K562 (cell line): ENCODE results near the gene RNF112. TPM values are rescaled to one million over a fixed set of nuclear protein-coding genes. Genes with fewer than 3 reads are reported as not detected.

Source experiments
- CBX8 ChIP-seq: fragments of 200-600 bp; sonication (generic); IDR thresholded peaks from 2 replicates; pipeline ENCODE4 v1.6.1; 2012; ENCODE audit warnings: borderline replicate concordance, mixed run types, low read depth, mild to moderate bottlenecking, moderate library complexity, mixed read lengths, low read length, control low read depth, inconsistent platforms; ENCODE audit not compliant: poor library complexity, severe bottlenecking; ENCODE audit errors: extremely low read depth
- FOXJ2 ChIP-seq: fragments of 200-800 bp; sonication (Bioruptor generic); IDR thresholded peaks from 2 replicates; pipeline ENCODE4 v1.6.1; 2016; ENCODE audit warnings: missing genetic modification characterization, missing compliant biosample characterization
- FOXP1 ChIP-seq: sonication (generic); formaldehyde crosslinking; IDR thresholded peaks from 2 replicates; pipeline ENCODE4 v1.8.0; 2022; ENCODE audit warnings: mild to moderate bottlenecking, missing genetic modification reagents
- PHB ChIP-seq: fragments of 250-450 bp; sonication (Bioruptor Pico); IDR thresholded peaks from 2 replicates; pipeline ENCODE4 v1.5.0; 2021
- RBM14 ChIP-seq: fragments of 200-400 bp; formaldehyde crosslinking; IDR thresholded peaks from 2 replicates; pipeline ENCODE4 v1.6.1; 2018; ENCODE audit warnings: low read depth, mild to moderate bottlenecking, low read length, moderate library complexity, borderline replicate concordance; ENCODE audit not compliant: insufficient read depth
- RBM17 ChIP-seq: fragments of 200-400 bp; formaldehyde crosslinking; IDR thresholded peaks from 2 replicates; pipeline ENCODE4 v1.6.1; 2017; ENCODE audit warnings: low read depth, mild to moderate bottlenecking, low read length, borderline replicate concordance
- SIRT6 ChIP-seq: IDR thresholded peaks from one replicate; pipeline ENCODE4 v1.6.1; 2012; ENCODE audit warnings: low read depth, mild to moderate bottlenecking, control low read depth, inconsistent platforms, low read length, moderate library complexity
- SRSF1 ChIP-seq: fragments of 200-400 bp; formaldehyde crosslinking; IDR thresholded peaks from 2 replicates; pipeline ENCODE4 v1.6.1; 2017; ENCODE audit warnings: mild to moderate bottlenecking, low read depth, low read length, moderate library complexity
- ZBTB8A ChIP-seq: fragments of 450-650 bp; IDR thresholded peaks from 2 replicates; pipeline ENCODE4 v1.6.1; 2018; ENCODE audit warnings: mild to moderate bottlenecking, moderate library complexity; ENCODE audit not compliant: partially characterized antibody
- ZNF449 ChIP-seq: fragments of 250-450 bp; sonication (Bioruptor Pico); IDR thresholded peaks from 2 replicates; pipeline ENCODE4 v1.8.0; 2022; ENCODE audit warnings: moderate library complexity, mild to moderate bottlenecking, inconsistent platforms
- polyA plus RNA-seq, 8 experiments: library from polyadenylated mRNA; depleted of rRNA in 4 of 8; stranded (reverse) in 5 of 8; unstranded in 3 of 8; fragments of >200 nt; fragmentation: Nextera tagmentation in 2 of 8; fragmentation: Illumina TruSeq in 1 of 8; extraction: Ambion mirVana in 2 of 8; extraction: Trizol in 1 of 8; gene quantifications; 2 replicates each; pipeline versions ENCODE4 v1.2.1 to v1.2.3, GENCODE V29; 2011 to 2014; ENCODE audit warnings: inconsistent platforms in 1 of 8, missing spikeins in 1 of 8
- total RNA-seq, 7 experiments: library from RNA; depleted of rRNA in 6 of 7; stranded (reverse); fragments of >200 nt in 6 of 7; fragmentation: Illumina TruSeq in 2 of 7; extraction: Trizol in 2 of 7; gene quantifications; 2 replicates each; pipeline versions ENCODE4 v1.2.1 to v1.2.3, GENCODE V29; 2011 to 2021; ENCODE audit warnings: low replicate concordance in 1 of 7

Gene RNF112
- total and polyA plus RNA-seq, 9 of the 15 experiments (the other 6 are each of a cell fraction or from before 2014, with no cell fraction given): 0.05 TPM; not detected in 8

GRCh38 chr17:19377602-19378415 lies 33.2 kb upstream of the RNF112 start (continued):
- TF ChIP-seq ZBTB8A (no peak), FOXP1 (CRISPR knock-in tag) (no peak), CBX8 (no peak), RBM17 (no peak), SIRT6 (no peak), PHB (CRISPR knock-in tag) (no peak), RBM14 (no peak), SRSF1 (no peak), FOXJ2 (tag) (no peak), ZNF449 (no peak)
